HAP-1 (cell line): ENCODE measurements around the gene PTPRN2.

Source experiments
- DNase-seq, 2 experiments: peaks; one replicate each; pipeline ENCODE4 v3.0.0-alpha.2; 2016 to 2020; ENCODE audit warnings: low spot score in 2 of 2
- H3K27me3 ChIP-seq: fragments of 250-450 bp; sonication (Bioruptor Pico); 2 replicates; pipeline ENCODE4 v1.5.1; 2020; ENCODE audit warnings: low read depth, mild to moderate bottlenecking, moderate library complexity
- H3K36me3 ChIP-seq: fragments of 250-450 bp; sonication (Bioruptor Pico); replicated peaks from 2 replicates; pipeline ENCODE4 v1.5.1; 2020; ENCODE audit warnings: mild to moderate bottlenecking
- H3K4me1 ChIP-seq: fragments of 250-450 bp; sonication (Bioruptor Pico); 2 replicates; pipeline ENCODE4 v1.5.1; 2020; ENCODE audit warnings: mild to moderate bottlenecking
- H3K4me3 ChIP-seq: fragments of 250-450 bp; sonication (Bioruptor Pico); 2 replicates; pipeline ENCODE4 v1.5.1; 2020; ENCODE audit warnings: mild to moderate bottlenecking, moderate library complexity
- H3K9me3 ChIP-seq: fragments of 250-450 bp; sonication (Bioruptor Pico); 2 replicates; pipeline ENCODE4 v1.5.1; 2020; ENCODE audit warnings: mild to moderate bottlenecking, moderate library complexity
- in situ Hi-C: fragments of 300-500 bp; cut with MboI; formaldehyde crosslinking; loops from 3 replicates; pipeline ENCODE4 v1.14.3; 2020; ENCODE audit warnings: low sequenced_read_pairs, inconsistent platforms, mixed read lengths

The PTPRN2 gene

DNA sequence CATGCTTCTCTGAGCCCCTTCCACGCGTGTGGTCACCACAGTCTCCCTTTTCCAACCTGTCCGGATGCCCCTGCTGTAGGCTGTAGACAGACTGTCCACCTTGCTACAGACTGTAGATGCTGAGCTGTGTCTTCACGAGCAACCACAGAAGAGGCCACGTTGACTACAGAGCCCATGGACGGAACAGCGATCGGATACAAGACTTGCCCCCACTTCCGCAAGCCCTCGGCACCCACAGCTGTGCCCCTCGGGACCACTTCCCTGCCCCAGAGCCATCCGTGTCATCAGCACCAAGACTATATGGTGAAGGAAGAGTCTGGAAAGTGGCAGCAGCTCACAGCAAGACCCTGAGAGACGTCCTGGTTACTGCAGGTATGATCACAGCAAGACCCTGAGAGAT lies 759.4 kb downstream of the PTPRN2 start:
- Histone ChIP-seq H3K36me3 (no peaks in the 10 kb centered on the region), H3K4me3 (no peak overlapping the region), H3K27me3 (no peaks in the 10 kb centered on the region), H3K4me1 (no peaks in the 10 kb centered on the region), H3K9me3 (no peaks in the 10 kb centered on the region)
- no peak for DNase-seq
- in situ Hi-C loops, result no loop called here

DNA sequence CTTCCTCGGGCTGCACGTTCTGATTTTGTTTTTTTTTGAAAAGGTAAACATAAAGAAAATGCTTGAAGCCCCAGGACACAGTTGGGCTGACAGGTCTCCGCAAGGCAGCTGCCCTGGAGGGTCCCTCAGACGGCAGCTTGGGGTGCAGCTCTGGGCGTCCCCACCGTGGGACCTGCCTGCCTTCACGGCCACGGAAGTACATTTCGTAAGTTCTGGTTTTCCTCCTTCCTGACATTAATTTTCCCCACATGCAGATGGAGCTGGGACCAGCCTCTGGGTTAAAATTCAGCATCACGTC lies 759.8 kb downstream of the PTPRN2 start:
- Histone ChIP-seq H3K27me3 (no peaks in the 10 kb centered on the region), H3K36me3 (no peaks in the 10 kb centered on the region), H3K4me1 (no peaks in the 10 kb centered on the region), H3K4me3 (no peak overlapping the region), H3K9me3 (no peaks in the 10 kb centered on the region)
- in situ Hi-C loops, result no loop called here
- DNase-seq, result no peak

DNA sequence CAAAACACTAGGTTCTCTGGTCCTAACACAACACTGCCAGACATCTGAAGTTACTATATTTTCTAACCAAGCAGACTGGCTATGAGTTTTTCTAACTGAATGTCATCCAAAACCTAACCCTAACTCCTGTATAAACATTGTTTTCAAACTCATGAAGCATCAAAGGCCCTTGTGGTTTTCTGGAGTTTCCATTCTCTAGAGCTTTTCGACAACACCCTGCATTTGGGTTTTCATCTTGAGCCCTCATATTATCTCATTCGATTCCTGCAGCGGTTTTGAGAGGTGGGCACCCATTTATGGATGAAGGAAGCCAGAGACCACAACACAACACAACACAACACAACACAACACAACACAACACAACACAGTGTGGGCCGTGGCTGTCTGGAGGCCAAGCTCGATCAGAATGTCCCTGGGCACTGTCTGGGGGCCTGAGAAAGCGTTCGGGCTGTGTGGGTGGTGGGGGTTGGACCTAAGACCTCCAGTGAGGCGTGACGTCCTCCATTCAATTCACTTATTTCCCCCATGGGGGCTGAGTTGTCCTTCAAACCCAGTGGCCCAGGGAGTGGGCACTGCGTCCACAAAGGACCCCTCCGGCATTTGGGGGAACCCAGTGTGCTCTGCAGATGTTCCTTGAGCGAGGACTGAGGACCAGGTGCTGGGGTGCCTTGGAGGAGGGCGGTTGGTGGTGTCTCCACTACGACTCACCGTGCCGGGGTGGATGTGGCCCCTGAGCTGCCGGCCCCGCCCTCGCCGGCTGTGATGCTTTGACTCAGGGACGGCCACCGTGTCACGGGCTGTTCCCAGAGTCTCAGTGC lies 760.4 kb downstream of the PTPRN2 start:
- Histone ChIP-seq H3K4me1 (no peaks in the 10 kb centered on the region), H3K36me3 (no peaks in the 10 kb centered on the region), H3K4me3 (no peak overlapping the region), H3K9me3 (no peaks in the 10 kb centered on the region), H3K27me3 (no peaks in the 10 kb centered on the region)
- in situ Hi-C loops, result no loop called here
- DNase-seq, result no peak

DNA sequence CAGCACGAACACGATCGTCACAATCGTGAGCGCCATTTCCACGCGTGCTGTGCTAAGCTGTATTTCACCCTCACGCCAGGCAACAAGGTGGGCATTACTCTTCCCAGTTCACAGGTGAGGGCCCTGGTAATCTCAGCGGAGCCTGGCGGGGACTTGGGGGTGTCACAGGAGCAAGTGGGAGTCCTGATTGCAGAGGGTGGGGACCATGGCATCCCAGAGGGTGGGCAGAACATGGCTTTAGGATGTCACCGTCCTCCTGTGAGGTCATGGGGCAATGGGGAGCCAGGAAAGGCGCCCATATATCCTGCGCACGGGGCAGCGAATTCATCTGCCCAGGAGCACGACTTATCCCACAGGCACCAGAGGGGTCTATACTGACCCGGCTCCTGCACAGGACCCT lies 761.1 kb downstream of the PTPRN2 start:
- no peaks in the 10 kb centered on the region for H3K27me3 ChIP-seq
- H3K4me3 ChIP-seq, result no peak overlapping the region
- DNase-seq, result no peak
- no peaks in the 10 kb centered on the region for H3K9me3 ChIP-seq
- in situ Hi-C loops, result no loop called here
- H3K36me3 ChIP-seq, result no peaks in the 10 kb centered on the region
- no peaks in the 10 kb centered on the region for H3K4me1 ChIP-seq

DNA sequence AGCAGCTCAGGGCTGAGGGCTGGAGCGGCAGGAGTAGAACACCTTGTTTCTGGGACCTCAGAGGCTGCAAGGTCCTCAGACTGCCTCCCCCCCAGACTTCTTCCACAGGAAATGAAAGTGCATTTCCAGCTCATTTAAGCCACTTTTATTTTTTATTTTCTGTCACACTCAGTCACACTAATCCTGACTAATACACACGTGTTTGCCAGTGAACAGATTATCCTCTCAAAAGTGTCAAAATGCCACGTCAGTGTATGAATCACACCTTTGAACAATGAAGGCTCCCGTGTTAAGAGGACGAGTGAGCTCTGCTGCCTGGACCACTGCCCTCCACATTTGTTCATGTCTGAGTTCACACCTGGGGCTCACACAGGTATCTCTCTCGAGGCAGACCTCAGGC lies 762.3 kb downstream of the PTPRN2 start:
- Histone ChIP-seq H3K27me3 (no peaks in the 10 kb centered on the region), H3K9me3 (no peaks in the 10 kb centered on the region), H3K36me3 (no peaks in the 10 kb centered on the region), H3K4me3 (no peak overlapping the region), H3K4me1 (no peaks in the 10 kb centered on the region)
- DNase-seq, result no peak
- in situ Hi-C loops, result no loop called here

DNA sequence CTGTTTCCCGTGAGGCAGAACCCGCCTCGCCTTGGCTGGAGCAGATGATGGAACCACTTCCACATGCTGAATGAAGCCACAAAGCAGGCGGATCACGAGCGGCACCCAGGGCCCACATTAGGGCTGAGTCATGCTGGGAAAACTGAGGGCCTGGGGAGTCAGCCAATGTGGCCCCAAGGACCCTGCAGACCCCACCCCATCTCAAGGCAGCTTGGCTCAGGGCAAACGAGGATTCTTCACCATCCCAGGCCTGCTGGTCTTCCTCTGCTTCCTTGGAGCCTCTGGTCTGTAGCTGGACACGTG lies 762.9 kb downstream of the PTPRN2 start:
- no peaks in the 10 kb centered on the region for H3K36me3 ChIP-seq
- no peaks in the 10 kb centered on the region for H3K9me3 ChIP-seq
- in situ Hi-C loops, result no loop called here
- no peaks in the 10 kb centered on the region for H3K4me1 ChIP-seq
- H3K27me3 ChIP-seq, result no peaks in the 10 kb centered on the region
- H3K4me3 ChIP-seq, result no peak overlapping the region
- no peak for DNase-seq

DNA sequence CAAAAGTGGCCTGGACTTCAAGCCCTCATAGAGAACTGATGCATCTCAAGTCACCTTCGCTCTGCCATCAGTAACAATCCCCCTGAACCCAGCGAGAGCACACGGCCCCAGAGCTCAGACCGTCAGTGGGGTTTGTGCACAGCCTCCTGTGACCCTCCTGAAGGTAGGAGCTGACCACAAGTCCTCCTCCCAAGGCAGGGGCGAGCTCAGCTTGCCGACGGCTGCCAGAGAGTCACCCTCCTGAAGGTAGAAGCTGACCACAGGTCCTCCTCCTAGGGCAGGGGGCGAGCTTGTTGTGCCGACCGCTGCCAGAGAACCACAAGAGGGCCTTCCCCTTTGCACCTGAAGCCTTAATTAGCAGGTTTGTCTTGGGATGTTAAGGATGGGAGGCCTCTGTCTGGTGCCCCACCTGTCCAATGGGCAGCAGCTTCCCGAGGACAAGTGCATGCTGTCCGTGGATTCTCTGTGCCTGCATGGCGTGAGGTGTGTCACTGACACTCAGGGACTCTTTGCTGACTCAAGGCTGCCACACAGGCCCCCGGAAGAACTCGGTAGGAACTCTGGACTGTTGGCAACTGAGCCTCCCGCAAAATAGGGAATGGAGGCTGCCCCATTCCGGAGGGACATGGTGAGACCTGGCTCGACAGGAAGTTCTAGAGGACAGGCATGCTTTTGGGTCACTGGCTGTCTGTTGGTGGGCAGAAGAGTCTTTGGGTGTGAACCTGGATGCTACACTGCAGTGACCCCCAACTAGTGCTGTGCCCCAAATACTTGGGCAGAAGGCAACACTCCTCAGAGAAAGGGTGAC lies 763.4 kb downstream of the PTPRN2 start:
- Histone ChIP-seq H3K4me3 (no peak overlapping the region), H3K9me3 (no peaks in the 10 kb centered on the region), H3K4me1 (no peaks in the 10 kb centered on the region), H3K27me3 (no peaks in the 10 kb centered on the region), H3K36me3 (no peaks in the 10 kb centered on the region)
- DNase-seq, result no peak
- in situ Hi-C loops, result no loop called here

DNA sequence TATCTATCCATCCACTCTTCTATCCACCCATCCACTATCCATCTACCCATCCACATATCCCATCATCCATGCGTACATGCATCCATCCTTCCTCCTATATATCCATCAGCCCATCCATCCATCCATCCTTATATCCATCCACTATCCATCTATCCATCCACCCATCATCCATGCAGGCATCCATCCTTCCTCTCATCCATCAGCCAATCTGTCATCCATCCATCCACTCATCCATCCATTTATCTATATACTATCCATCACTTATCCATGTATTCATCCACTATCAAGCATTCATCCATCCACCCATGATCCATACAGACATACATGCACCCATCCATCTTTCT lies 765.0 kb downstream of the PTPRN2 start:
- in situ Hi-C loops, result no loop called here
- no peak for DNase-seq
- no peaks in the 10 kb centered on the region for H3K27me3 ChIP-seq
- H3K9me3 ChIP-seq, result no peaks in the 10 kb centered on the region
- no peaks in the 10 kb centered on the region for H3K36me3 ChIP-seq
- no peaks in the 10 kb centered on the region for H3K4me1 ChIP-seq
- no peak overlapping the region for H3K4me3 ChIP-seq

DNA sequence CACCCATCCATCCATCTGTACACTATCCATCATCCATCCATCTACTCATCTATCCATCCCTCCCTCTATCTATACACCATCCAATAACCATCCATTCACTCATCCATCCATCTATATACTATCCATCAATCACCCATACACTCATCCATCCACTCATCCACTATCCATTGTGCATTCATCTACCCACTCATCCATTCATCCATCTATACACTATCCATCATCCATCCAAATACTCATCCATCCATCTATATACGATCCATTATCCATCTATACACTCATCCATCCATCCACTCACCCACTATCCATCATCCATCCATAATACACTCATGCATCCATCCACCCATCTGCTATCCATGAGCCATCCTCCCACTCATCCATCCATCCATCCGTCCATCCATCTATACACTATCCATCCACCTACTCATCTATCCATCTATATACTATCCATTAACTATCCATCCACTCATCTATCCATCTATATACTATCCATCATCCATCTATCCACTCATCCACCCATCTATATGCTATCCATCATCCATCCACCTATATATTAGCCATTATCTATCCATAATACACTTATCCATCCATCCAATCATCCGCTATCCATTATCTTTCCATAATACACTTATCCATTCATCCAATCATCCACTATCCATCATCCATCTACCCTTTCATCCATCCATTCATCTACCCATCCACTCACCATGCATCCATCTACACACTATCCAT lies 765.5 kb downstream of the PTPRN2 start:
- no peak overlapping the region for H3K4me3 ChIP-seq
- in situ Hi-C loops, result no loop called here
- H3K4me1 ChIP-seq, result no peaks in the 10 kb centered on the region
- H3K36me3 ChIP-seq, result no peaks in the 10 kb centered on the region
- DNase-seq, result no peak
- no peaks in the 10 kb centered on the region for H3K9me3 ChIP-seq
- H3K27me3 ChIP-seq, result no peaks in the 10 kb centered on the region

DNA sequence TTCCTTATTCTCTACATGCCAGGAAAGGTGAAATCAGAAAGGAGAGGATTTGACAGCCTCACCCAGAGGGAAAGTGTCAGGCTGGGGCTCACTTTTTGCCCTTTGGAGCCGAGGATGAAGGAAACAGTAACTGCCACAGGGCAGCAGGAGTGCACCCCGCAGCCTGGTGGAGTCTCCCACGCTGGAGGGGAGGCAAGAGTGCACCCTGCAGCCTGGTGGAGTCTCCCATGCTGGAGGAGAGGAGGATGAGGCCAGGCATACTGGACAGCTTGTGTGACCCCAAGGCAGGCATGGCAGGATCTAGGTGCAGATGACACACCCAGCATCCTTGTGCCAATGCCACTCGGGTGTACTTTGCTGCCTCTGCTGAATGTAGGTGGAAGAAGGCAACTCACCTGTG lies 766.8 kb downstream of the PTPRN2 start:
- in situ Hi-C loops, result no loop called here
- no peak overlapping the region for H3K4me3 ChIP-seq
- no peak for DNase-seq
- no peaks in the 10 kb centered on the region for H3K36me3 ChIP-seq
- H3K9me3 ChIP-seq, result no peaks in the 10 kb centered on the region
- H3K4me1 ChIP-seq, result no peaks in the 10 kb centered on the region
- no peaks in the 10 kb centered on the region for H3K27me3 ChIP-seq

DNA sequence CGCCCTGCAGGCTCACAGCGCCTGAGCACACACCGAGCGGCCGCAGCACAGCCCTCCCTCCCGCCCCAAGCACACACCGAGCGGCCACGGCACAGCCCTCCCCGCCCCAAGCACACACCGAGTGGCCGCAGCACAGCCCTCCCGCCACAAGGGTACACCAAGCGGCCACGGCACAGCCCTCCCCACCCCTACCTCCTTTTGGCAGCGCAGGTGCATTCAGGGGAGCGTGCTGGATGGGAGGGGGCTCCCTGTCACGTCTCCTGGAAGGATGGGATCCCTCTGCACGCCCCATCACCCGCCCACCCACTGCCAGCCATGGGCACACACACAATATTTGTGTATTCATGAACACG lies 768.2 kb downstream of the PTPRN2 start:
- in situ Hi-C loops, result no loop called here
- no peak overlapping the region for H3K4me3 ChIP-seq
- no peak for DNase-seq

DNA sequence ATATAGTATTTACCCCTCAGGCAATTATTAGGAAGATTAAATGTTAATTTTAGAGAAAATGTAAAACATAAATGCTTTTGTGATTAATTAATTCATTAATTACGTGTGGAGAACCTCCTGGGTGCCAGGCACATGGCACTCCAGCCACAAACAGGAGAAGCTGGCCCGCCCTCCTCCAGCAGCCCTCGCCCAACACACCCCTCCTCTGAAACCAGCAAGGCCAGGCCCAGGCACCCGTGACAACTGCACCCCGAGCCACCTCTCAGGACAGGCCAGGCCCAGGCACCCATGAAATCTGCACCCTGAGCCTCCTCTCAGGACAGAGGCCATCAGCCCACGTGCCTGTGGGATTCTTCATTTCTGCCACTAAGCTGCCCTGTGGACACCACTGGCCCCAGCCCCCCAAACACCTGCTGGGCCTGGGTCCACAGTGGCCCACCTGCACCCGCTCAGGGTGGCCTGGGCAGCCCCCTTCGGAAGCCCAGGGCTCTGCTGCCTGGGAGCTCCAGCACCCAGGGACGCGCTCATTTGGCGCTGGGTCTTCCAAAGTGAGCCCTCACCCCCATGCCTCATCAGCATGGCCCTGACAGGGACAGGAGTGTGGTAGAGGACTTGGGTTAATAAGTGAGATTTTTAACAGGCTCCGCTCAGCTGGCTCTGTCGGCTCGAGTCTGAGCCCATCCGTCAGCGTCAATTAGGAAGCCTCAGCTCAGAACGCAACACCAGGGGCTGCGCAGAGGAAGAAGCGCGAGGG lies 768.7 kb downstream of the PTPRN2 start:
- Histone ChIP-seq H3K9me3 (no peaks in the 10 kb centered on the region), H3K4me3 (no peak overlapping the region), H3K27me3 (no peaks in the 10 kb centered on the region), H3K36me3 (no peaks in the 10 kb centered on the region), H3K4me1 (no peaks in the 10 kb centered on the region)
- DNase-seq, result no peak
- in situ Hi-C loops, result no loop called here

More for the DNA sequence above, 768.2 kb downstream of the PTPRN2 start:
- Histone ChIP-seq H3K4me1 (no peaks in the 10 kb centered on the region), H3K27me3 (no peaks in the 10 kb centered on the region), H3K9me3 (no peaks in the 10 kb centered on the region), H3K36me3 (no peaks in the 10 kb centered on the region)

DNA sequence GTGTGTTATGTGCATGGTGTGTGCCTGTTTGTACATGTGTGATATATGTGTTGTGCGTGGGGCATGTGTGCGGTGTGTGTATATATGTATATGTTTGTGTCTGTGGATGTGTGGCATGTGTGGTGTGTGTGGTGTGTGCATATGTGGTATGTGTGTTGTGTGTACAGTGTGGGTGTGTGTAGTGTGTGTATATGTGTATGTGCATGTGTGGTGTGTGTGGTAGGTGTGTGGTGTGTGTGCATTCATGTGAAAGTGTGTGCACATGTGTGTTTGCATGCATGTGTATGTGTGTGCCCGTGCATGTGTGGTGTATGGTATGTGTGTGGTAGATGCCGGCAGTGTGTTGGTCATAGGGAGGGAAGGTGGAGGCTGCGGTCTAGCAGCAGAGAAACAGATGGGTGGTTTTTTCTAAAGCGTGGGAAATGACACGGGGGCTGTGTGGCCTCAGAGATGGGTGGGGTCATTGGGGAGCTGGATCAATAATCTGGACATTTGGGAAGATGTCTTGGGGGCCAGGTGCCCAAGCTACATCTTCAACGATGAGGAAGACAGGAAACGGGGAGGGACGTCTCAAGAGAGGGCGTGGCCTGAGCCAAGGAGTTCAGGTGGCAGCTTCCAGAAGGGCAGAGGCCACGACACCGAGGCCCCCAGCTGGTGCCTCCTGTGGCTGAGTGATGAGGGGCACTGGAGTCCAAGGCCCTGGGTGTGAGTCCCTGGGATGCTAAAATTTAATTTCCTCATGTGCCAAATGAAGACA lies 769.5 kb downstream of the PTPRN2 start:
- H3K9me3 ChIP-seq, result no peaks in the 10 kb centered on the region
- no peaks in the 10 kb centered on the region for H3K27me3 ChIP-seq
- DNase-seq, result no peak
- H3K4me3 ChIP-seq, result no peak overlapping the region
- H3K4me1 ChIP-seq, result no peaks in the 10 kb centered on the region
- H3K36me3 ChIP-seq, result no peaks in the 10 kb centered on the region
- in situ Hi-C loops, result no loop called here
